ES-I3 (cell line): ENCODE measurements around the gene NLRC3.
A peak's percentile ranks its signal among the peaks of the same experiment; 100 is the strongest.
"Not testable (repeated sequence)": the region's sequence is repeated elsewhere in the genome, so short reads cannot be mapped to it uniquely, and the experiment has no call there.

Experiments used
- H3K36me3 ChIP-seq: 2 replicates; pipeline ENCODE4 v1.6.1; 2013; ENCODE audit warnings: mild to moderate bottlenecking, low read length, control low read depth, moderate library complexity; ENCODE audit not compliant: insufficient read depth
- H3K4me1 ChIP-seq: 2 replicates; pipeline ENCODE4 v1.6.1; 2013; ENCODE audit warnings: mild to moderate bottlenecking, control low read depth, low read length; ENCODE audit not compliant: insufficient read depth
- H3K9ac ChIP-seq: 2 replicates; pipeline ENCODE4 v1.6.1; 2013; ENCODE audit warnings: low read depth, mild to moderate bottlenecking, low read length, moderate library complexity
- H3K9me3 ChIP-seq: 2 replicates; pipeline ENCODE4 v1.6.1; 2013; ENCODE audit warnings: mild to moderate bottlenecking, low read length, moderate library complexity; ENCODE audit not compliant: control insufficient read depth, insufficient read depth

Gene NLRC3

DNA sequence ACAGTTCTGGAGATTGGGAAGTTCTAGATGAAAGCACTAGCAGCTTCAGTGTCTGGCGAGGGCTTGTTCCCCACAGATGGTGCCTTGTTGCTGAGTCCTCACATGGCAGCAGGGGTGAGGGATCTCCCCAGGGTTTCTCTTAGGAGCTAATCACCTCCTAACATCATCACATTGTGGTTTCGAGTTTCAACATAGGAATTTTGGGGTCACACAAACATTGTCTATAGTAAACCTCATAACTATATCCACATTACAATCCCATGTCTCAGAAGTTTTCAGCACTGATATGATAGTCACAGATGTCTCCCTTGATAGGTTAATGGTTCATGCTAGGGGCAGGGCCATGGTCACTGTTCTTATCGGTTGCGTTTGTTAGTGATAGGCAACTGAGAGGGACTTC is 62.6 kb downstream of the NLRC3 start:
- Histone ChIP-seq H3K36me3 (no peaks in the 10 kb centered on the region), H3K9ac (no peak overlapping the region), H3K9me3 (no peaks in the 10 kb centered on the region), H3K4me1 (no peaks in the 10 kb centered on the region)

DNA sequence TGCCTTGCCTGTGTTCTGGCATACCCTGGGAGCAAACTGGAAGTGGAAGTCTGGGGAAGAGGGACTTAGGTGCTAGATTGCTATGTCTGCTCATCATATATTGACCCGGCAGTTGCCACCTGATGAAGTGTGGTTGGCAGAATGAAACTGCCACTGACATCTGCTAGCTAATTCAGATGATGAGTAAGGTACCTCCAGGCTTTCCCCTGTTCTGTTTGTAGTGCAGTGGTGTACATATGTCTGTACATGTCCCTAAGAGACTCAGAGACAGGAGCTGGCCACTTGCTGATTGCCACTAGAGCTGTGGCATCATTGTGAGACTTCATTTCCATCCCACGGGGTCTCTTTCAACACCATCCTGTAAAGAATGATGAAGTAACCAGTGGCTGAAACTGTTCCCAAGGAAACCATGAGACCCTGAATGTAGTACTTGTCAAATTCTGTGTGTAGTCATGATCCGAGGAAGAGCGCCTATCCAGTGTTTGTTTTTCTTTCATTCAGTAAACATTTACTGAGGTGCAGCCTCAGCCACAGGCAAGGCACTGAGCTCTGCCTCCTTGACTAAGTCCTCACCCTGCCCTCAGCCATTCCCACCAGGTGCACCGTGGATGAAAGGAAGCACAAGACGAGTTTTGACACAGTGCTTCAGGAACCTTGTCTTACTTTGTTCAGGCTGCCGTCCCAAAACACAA is 63.2 kb downstream of the NLRC3 start:
- Histone ChIP-seq H3K9ac (no peak overlapping the region), H3K4me1 (no peaks in the 10 kb centered on the region), H3K36me3 (no peaks in the 10 kb centered on the region), H3K9me3 (no peaks in the 10 kb centered on the region)

- Histone ChIP-seq H3K9me3 (no peaks in the 10 kb centered on the region), H3K9ac (no peak overlapping the region), H3K4me1 (no peaks in the 10 kb centered on the region), H3K36me3 (no peaks in the 10 kb centered on the region)
These were observed 65.7 kb downstream of the NLRC3 start for GRCh38 chr16:3511286-3512180.

DNA sequence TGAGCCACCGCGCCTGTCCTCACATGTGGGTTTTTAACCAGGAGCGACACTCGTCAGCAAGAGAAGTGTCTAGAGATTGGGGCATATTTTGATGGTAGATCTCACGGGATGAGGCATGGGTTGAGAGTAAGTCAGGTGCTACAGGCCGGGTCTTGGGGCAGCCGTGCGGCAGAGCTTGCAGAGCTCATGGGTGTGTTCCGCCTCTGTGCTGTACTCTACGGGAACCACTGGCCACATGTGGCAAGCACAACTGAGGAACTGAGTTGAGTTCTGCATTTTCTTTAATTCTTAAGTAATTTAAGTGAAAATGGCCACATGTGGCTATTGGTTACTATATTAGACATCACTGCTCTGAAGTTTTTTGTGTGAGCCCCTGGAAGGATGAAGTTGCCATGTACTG is 66.8 kb downstream of the NLRC3 start:
- Histone ChIP-seq H3K36me3 (peaks cover 2% of the 10 kb centered on the region; the same call in 1 of the 2 replicates), H3K4me1 (no peaks in the 10 kb centered on the region), H3K9ac (no peak overlapping the region), H3K9me3 (no peaks in the 10 kb centered on the region)

- Histone ChIP-seq H3K9me3 (no peaks in the 10 kb centered on the region), H3K36me3 (peaks cover 3% of the 10 kb centered on the region; the same call in 1 of the 2 replicates), H3K9ac (no peak overlapping the region), H3K4me1 (no peaks in the 10 kb centered on the region)
These were observed 67.7 kb downstream of the NLRC3 start for GRCh38 chr16:3509470-3509928.

GRCh38 chr16:3508736-3509135 is 68.5 kb downstream of the NLRC3 start:
- Histone ChIP-seq H3K36me3 (peaks cover 3% of the 10 kb centered on the region; the same call in 1 of the 2 replicates), H3K9ac (no peak overlapping the region), H3K4me1 (no peaks in the 10 kb centered on the region), H3K9me3 (no peaks in the 10 kb centered on the region)

- H3K4me1 ChIP-seq = no peaks in the 10 kb centered on the region; the same call in 1 of the 2 replicates
- H3K9me3 ChIP-seq = no peaks in the 10 kb centered on the region
- H3K36me3 ChIP-seq = peaks cover 3% of the 10 kb centered on the region; the same call in 1 of the 2 replicates
- H3K9ac ChIP-seq = no peak overlapping the region
These were observed 73.7 kb downstream of the NLRC3 start for GRCh38 chr16:3503523-3503922.

DNA sequence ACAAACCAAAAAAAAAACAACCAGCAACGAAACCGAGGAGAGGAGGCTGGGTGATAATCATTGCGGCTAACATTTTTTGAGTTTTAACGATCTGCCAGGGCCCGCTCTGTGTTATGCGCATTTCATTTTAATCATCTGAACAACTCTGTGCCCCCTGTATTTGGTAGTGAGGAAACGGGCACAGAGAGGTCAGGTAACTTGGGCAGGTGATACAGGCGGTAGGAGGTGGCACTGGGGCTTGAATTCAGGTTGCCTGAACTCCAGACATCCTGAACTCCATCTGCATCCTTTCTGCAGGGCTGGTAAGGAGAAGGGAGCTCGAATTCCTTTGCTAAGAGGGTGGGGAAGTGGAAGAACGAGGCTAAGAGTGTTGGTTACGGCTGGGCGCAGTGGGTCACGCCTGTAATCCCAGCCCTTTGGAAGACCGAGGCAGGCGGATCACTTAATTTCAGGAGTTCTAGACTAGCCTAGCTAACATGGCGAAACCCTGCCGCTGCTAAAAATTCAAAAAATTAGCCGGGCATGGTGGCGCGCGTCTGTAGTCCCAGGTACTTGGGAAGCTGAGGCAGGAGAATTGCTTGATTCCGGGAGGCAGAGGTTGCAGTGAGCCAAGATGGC is 75.3 kb downstream of the NLRC3 start:
- H3K4me1 ChIP-seq = no peaks in the 10 kb centered on the region; the same call in 1 of the 2 replicates
- H3K9me3 ChIP-seq = no peaks in the 10 kb centered on the region
- H3K9ac ChIP-seq = peak overlapping the region; percentile 85; the same call in 1 of the 2 replicates

DNA sequence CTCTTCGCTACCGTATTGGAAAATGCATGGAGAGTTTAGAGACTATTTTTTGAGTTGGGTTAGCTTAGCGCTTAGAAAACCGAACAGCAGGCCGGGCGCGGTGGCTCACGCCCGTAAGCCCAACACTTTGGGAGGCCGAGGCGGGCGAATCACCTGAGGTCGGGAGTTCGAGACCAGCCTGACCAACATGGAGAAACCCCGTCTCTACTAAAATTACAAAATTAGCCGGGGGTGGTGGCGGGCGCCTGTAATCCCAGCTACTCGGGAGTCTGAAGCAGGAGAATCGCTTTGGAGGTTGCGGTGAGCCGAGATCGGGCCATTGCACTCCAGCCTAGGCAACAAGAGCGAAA is 75.8 kb downstream of the NLRC3 start:
- peak overlapping the region; percentile 85 for H3K9ac ChIP-seq

More for the DNA sequence above, 75.3 kb downstream of the NLRC3 start:
- peaks cover 3% of the 10 kb centered on the region; the same call in 1 of the 2 replicates for H3K36me3 ChIP-seq

GRCh38 chr16:3498988-3499387 is 78.2 kb downstream of the NLRC3 start:
- no peak overlapping the region for H3K9ac ChIP-seq
- no peaks in the 10 kb centered on the region for H3K36me3 ChIP-seq
- H3K9me3 ChIP-seq = no peaks in the 10 kb centered on the region
- H3K4me1 ChIP-seq = no peaks in the 10 kb centered on the region; the same call in 1 of the 2 replicates

More for the DNA sequence above, 75.8 kb downstream of the NLRC3 start:
- H3K36me3 ChIP-seq, H3K9me3 ChIP-seq, H3K4me1 ChIP-seq: not testable (repeated sequence)

GRCh38 chr16:3497771-3498170 is 79.4 kb downstream of the NLRC3 start:
- no peak overlapping the region for H3K9ac ChIP-seq
- H3K9me3 ChIP-seq = no peaks in the 10 kb centered on the region
- H3K36me3 ChIP-seq = no peaks in the 10 kb centered on the region
- H3K4me1 ChIP-seq = no peaks in the 10 kb centered on the region; the same call in 1 of the 2 replicates

DNA sequence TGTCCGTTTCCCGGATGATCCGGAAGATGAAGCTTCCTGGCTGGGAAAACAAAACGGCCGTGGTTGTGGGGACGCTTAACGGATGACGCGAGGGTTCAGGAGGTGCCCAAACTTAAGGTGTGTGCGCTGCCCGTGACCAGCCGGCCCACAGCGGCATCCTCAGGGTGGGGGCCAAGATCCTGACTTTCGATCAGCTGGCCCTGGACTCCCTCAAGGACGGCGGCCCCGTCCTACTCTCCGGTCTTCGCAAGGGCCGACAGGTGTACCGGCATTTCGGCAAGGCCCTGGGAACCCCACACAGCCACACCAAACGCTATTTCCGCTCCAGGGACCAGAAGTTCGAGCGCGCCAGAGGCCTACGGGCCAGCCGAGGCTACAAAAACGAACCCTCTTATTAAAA is 80.8 kb downstream of the NLRC3 start:
- no peaks in the 10 kb centered on the region for H3K4me1 ChIP-seq
- no peak overlapping the region for H3K9ac ChIP-seq
- H3K9me3 ChIP-seq = no peaks in the 10 kb centered on the region
- no peaks in the 10 kb centered on the region for H3K36me3 ChIP-seq

DNA sequence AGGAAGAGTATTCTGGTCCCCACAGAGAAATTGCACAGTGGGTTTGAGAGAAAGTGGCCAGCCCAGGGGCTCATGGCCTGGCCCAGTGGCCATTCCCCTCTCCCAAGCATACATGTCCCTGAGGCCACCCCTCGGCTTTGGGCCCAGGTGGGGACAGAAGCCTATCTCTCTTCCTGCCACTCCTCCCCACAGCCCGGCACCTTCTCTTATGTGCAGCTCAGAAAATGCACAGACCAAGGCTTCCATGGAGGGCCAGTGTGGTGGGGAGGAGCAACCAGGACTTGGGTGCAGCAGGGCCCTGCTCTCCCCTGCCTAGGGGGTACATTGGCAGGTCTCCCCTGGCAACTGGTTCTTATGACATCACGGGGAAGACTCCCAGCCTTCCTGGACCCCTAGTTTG is 82.0 kb downstream of the NLRC3 start, which contains the start of gene C16orf90:
Gene C16orf90 (minus strand): TSS at position 314 of the 400 bp plus-strand sequence. CDS start 68 bp downstream, at position 246.
- H3K4me1 ChIP-seq = no peaks in the 10 kb centered on the region
- no peaks in the 10 kb centered on the region for H3K9me3 ChIP-seq
- H3K36me3 ChIP-seq = no peaks in the 10 kb centered on the region
- no peak within 1 kb of the TSS for H3K9ac ChIP-seq

- no peak overlapping the region for H3K9ac ChIP-seq
- H3K9me3 ChIP-seq = no peaks in the 10 kb centered on the region
- no peaks in the 10 kb centered on the region for H3K36me3 ChIP-seq
- no peaks in the 10 kb centered on the region for H3K4me1 ChIP-seq
These were observed 82.7 kb downstream of the NLRC3 start for GRCh38 chr16:3494386-3494973.
